HFF-Myc (cell line): ENCODE measurements around the gene SGCD.
A peak's percentile ranks its signal among the peaks of the same experiment; 100 is the strongest.

Source experiments
- DNase-seq: peaks from one replicate; pipeline ENCODE4 v3.0.0-alpha.2; 2011; ENCODE audit warnings: low read depth; ENCODE audit errors: extremely low read depth
- H3K4me3 ChIP-seq: replicated peaks from 2 replicates; pipeline ENCODE4 v1.5.1; 2011; ENCODE audit warnings: low read depth, mild to moderate bottlenecking, control low read depth, low read length
- TF ChIP-seq, protein P1 (sequence below): IDR thresholded peaks from 2 replicates; pipeline ENCODE4 v1.5.1; 2012; ENCODE audit warnings: mild to moderate bottlenecking, low read depth, low read length, control low read depth; ENCODE audit errors: missing control alignments

SGCD gene

DNA sequence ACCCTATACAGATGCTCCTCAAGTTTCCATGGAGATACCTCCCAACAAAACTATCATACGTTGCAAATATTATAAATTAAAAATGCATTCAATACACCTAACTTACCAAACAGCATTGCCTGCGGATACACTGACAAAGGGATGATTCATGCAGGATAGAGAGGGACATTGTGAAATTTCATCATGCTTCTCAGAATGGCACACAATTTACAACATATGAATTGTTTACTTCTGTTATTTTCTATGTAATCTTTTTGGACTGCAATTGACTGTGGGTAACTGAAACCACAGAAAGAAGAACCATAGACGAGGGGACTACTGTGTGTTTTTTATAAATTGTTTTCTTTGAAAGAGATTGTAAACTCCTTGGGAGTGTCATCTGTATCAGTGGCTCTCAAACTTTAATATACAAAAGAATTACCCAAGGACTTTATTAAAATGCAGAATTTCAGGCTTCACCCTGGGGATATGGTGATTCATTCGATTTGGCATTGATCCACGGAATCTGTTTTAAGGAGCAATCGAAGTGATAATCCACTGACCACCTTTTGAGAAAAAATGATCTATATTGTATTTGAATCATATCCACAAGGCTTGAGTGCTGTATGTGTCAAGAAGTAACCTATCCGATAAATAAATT is 146.4 kb downstream of the SGCD start:
- TF ChIP-seq, protein P1, sequence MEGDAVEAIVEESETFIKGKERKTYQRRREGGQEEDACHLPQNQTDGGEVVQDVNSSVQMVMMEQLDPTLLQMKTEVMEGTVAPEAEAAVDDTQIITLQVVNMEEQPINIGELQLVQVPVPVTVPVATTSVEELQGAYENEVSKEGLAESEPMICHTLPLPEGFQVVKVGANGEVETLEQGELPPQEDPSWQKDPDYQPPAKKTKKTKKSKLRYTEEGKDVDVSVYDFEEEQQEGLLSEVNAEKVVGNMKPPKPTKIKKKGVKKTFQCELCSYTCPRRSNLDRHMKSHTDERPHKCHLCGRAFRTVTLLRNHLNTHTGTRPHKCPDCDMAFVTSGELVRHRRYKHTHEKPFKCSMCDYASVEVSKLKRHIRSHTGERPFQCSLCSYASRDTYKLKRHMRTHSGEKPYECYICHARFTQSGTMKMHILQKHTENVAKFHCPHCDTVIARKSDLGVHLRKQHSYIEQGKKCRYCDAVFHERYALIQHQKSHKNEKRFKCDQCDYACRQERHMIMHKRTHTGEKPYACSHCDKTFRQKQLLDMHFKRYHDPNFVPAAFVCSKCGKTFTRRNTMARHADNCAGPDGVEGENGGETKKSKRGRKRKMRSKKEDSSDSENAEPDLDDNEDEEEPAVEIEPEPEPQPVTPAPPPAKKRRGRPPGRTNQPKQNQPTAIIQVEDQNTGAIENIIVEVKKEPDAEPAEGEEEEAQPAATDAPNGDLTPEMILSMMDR = no peak
- DNase-seq = no peak
- H3K4me3 ChIP-seq = no peak overlapping the region

- no peak for DNase-seq
- H3K4me3 ChIP-seq = no peak overlapping the region
- TF ChIP-seq, protein P1 = no peak
Measured at GRCh38 chr5:156474251-156474650, 147.3 kb downstream of the SGCD start.

GRCh38 chr5:156475182-156476157 is 148.5 kb downstream of the SGCD start:
- TF ChIP-seq, protein P1 = peak; percentile 15
- peak; percentile 63 for DNase-seq
- H3K4me3 ChIP-seq = no peak overlapping the region

DNA sequence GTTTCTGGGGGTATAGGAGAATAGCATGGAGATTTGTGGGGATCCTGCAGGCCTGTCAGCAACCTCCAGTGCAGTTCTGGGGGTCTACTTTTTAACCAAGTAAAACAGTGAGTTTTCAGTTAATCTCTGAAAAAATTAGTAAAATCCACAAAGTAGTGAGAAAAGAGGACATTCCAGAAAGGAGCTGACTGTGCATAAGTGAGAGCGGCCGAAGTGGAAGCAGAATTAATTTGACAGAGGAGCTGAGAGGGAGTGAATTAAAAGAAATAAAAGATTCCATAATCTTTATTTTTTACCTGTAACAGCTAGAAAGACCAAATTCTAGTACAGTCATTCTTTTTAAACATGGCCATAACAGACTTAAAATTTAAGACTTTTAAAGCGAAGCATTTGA is 149.2 kb downstream of the SGCD start:
- TF ChIP-seq, protein P1 = no peak
- DNase-seq = no peak
- H3K4me3 ChIP-seq = no peak overlapping the region

DNA sequence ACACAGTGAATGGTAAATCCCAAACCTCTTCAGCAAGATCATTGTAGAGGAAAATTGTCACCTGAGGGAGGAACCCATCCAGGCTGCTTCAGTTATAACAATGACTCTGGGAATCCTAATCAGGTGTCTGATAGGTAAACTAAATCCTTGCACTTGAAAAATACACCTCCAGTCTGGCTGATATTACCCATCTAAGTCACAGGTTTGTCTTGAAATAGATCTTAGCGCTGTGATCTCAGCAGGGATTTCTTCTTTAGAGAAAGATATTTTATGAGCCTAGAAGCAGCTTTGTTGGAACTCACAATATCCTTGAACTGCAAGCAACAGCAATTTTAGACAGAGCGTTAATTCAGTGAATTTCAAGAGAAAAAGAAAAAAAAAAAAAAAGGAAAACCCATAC is 149.7 kb downstream of the SGCD start:
- H3K4me3 ChIP-seq = no peak overlapping the region
- no peak for DNase-seq
- TF ChIP-seq, protein P1 = no peak

DNA sequence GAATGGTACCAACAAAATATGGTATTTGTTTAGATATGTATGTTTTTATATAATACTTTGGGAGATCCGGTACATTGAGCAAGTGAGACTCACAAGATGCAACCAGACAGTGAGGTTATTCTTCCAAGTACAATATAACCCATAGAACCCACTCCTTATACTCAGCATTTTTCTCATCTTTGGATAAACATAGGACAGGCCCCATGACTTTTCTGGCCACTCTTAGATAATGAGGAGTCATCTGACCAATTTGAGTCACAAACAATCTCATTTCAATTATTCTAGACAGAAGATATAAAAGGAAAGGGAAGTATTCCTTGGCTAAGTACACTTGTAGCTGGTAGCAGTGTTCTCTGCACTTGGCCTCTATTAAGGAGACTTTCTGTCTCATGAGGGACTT is 150.2 kb downstream of the SGCD start:
- TF ChIP-seq, protein P1 = no peak
- no peak for DNase-seq
- H3K4me3 ChIP-seq = no peak overlapping the region
